ENCODE results near the gene ABCA2. TPM values are rescaled to one million over a fixed set of nuclear protein-coding genes. Genes with fewer than 3 reads are reported as not detected.

ABCA2 gene
- total RNA-seq, 1 experiment from 2014 or later, result 22.4 TPM

GRCh38 chr9:137001857-137002645 is 26.0 kb downstream of the ABCA2 start:
- H4K5ac ChIP-seq (ENCODE audit: insufficient read length, low read depth, low read length), result no peak overlapping the region
- no peak overlapping the region for H2BK20ac ChIP-seq (ENCODE audit: low read depth, low read length, poor library complexity, severe bottlenecking)
- DNase-seq, result no peak
- no peak overlapping the region for H2BK5ac ChIP-seq (ENCODE audit: insufficient read length, low read length)
- H2BK120ac ChIP-seq (ENCODE audit: low read depth, low read length, poor library complexity, severe bottlenecking), result no peak overlapping the region
- H2AK5ac ChIP-seq (ENCODE audit: insufficient read length, low read length), result no peak overlapping the region
- H3K56ac ChIP-seq (ENCODE audit: insufficient read length, low read depth, low read length), result no peak overlapping the region
- no peak for TF ChIP-seq CTCF (conservative IDR thresholded peaks at IDR 0.05)
- H3K4me2 ChIP-seq (ENCODE audit: insufficient read depth, insufficient read length, low read length), result no peak overlapping the region
- no peaks in the 10 kb centered on the region for H3K27me3 ChIP-seq (ENCODE audit: insufficient read depth, low read length)
- H3K36me3 Mint-ChIP-seq (ENCODE audit: insufficient read depth in 1 of 3, low read depth in 3 of 3), result peaks cover 3 to 6% (median 5%) of the 10 kb centered on the region in 3 experiments; a peak in 5 of 7 replicates
- no peak overlapping the region for H3K18ac ChIP-seq (ENCODE audit: insufficient read length, low read depth, low read length)
- no peak overlapping the region for H3K27ac Mint-ChIP-seq
- H4K91ac ChIP-seq (ENCODE audit: insufficient read length, low read depth, low read length), result no peak overlapping the region
- peaks cover 16 to 19% of the 10 kb centered on the region in 2 experiments for H3K9me3 Mint-ChIP-seq
- no peak overlapping the region for H2BK15ac ChIP-seq (ENCODE audit: low read depth, low read length)
- H3K27ac ChIP-seq (ENCODE audit: insufficient read length, low read depth, low read length), result no peak overlapping the region
- H3K4me1 ChIP-seq (ENCODE audit: insufficient read depth, low read length), result no peaks in the 10 kb centered on the region
- no peaks in the 10 kb centered on the region for H4K20me1 ChIP-seq (ENCODE audit: control insufficient read depth, insufficient read depth, insufficient read length)
- no peak overlapping the region for H3K14ac ChIP-seq (ENCODE audit: insufficient read depth, low read length)
- no peaks in the 10 kb centered on the region for H3K9me3 ChIP-seq (ENCODE audit: control insufficient read depth, low read depth, low read length)
- H3K27me3 Mint-ChIP-seq (ENCODE audit: low read depth), result peaks cover 15% of the 10 kb centered on the region
- H3K4ac ChIP-seq (ENCODE audit: low read depth, low read length), result no peak overlapping the region
- H3K23ac ChIP-seq (ENCODE audit: insufficient read length, low read depth, low read length), result no peak overlapping the region
- peaks cover 5 to 8% of the 10 kb centered on the region in 2 experiments for H3K4me1 Mint-ChIP-seq
- no peak overlapping the region for H3T11ph ChIP-seq (ENCODE audit: low read length)
- no peaks in the 10 kb centered on the region for H3K79me2 ChIP-seq (ENCODE audit: insufficient read depth, low read length)
- no CpG with 5 or more reads among the region's 20 CpGs for WGBS (ENCODE audit: extremely low coverage, insufficient read length, low lambda C conversion rate)
- no peak overlapping the region for H2BK12ac ChIP-seq (ENCODE audit: insufficient read length, low read depth, low read length)
- H3K23me2 ChIP-seq (ENCODE audit: insufficient read length, low read depth, low read length, poor library complexity, severe bottlenecking), result no peaks in the 10 kb centered on the region
- no peaks in the 10 kb centered on the region for H3K79me1 ChIP-seq (ENCODE audit: insufficient read depth, low read depth, low read length, poor library complexity, severe bottlenecking)
- H4K8ac ChIP-seq (replicated peaks; ENCODE audit: insufficient read length, low read depth, low read length), result no peak overlapping the region
- H3K4me3 Mint-ChIP-seq, result no peak overlapping the region
- H2AFZ ChIP-seq (ENCODE audit: low read length), result no peak overlapping the region
- no peak overlapping the region for H3K9ac ChIP-seq (ENCODE audit: extremely low read depth, insufficient read length, low read length)

All from H9 (cell line).